Activated CD4-positive, CD25-positive, alpha-beta regulatory T cell (primary cell): ENCODE measurements around the gene TMEM150B.
"Not testable (repeated sequence)": the region's sequence is repeated elsewhere in the genome, so short reads cannot be mapped to it uniquely, and the experiment has no call there.

Experiments
- DNase-seq, 4 experiments: peaks; one replicate each; lab custom pipeline; 2025; lab: John Stamatoyannopoulos, UW

Gene TMEM150B

GRCh38 chr19:55339105-55339888 is 14.2 kb upstream of the TMEM150B start, which contains the start of gene KMT5C:
KMT5C (plus strand) TSS chr19:55339876; CDS start chr19:55341937, 2,061 bp downstream.
- peak; percentile 100 for DNase-seq

DNA sequence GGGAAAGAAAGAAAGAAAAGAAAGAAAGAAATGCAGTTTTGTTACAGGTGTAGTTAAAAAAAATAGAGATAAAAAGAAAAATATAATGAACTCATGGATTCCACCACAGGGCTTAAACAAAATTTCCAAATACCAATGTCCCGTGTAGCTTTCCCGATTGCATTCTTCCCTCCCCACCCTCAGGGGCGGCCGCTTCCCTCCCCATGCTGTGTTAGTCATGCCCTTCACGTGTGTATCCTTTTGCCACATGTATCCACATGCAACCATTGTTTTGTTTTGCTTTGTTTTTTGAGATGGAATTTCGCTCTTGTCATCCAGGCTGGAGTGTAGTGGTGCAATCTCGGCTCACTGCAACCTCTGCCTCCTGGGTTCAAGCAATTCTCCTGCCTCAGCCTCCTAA is 11.0 kb upstream of the TMEM150B start:
- no peak for DNase-seq

GRCh38 chr19:55333870-55334269 is 8.7 kb upstream of the TMEM150B start:
- DNase-seq: no peak

DNA sequence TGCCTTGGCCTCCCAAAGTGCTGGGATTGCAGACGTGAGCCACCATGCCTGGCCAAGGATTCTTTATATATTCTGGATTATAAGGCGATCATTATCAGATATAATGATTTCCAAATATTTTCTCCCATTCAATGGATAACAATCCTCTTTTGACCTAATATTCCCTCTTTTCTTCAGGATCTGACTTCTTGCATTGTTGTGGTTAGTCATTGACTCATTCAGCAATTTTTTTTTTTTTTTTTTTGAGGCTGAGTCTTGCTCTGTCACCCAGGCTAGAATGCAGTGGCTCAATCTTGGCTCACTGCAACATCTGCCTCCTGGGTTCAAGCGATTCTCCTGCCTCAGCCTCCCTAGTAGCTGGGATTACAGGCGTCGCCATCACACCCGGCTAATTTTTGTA is 4.7 kb upstream of the TMEM150B start:
- not testable (repeated sequence) for DNase-seq

DNA sequence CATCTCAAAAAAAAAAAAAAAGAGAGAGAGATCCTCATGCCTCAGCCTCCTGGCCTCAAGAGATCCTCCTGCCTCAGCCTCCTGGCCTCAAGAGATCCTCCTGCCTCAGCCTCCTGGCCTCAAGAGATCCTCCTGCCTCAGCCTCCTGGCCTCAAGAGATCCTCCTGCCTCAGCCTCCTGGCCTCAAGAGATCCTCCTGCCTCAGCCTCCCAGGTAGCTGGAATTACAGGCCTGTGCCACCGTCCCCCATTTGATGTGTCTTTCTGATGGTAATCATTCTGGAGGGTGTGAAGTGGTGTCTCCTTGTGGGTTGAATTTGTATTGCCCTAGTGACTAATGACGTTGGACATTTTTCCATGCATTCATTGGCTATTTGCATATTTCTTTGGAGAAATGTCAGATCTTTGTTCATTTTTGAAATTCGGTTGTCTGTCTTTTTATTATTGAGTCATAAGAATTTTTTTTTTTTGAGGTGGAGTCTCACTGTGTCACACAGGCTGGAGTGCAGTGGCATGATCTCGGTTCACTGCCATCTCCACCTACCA is 3.7 kb upstream of the TMEM150B start:
- DNase-seq: not testable (repeated sequence)

DNA sequence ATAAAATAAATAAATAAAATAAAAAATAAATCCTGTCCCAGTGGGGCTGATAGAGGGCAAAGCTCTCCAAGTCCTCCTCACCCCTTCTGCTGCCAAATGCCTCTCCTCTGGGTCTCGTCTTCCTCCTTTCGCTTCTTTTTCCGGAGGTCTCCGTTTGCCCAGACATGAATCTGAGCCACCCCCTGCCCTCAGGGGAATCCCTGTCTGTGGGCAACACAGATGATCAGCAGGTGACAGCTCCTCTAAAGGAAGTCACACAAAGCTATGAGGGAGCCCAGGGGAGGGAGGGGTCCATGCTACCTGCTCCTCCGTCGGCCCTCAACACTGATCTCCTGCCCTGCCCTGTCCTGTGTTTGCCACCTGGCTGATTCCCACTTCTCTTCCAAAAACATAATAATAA is 479 bp downstream of the TMEM150B start:
- no peak for DNase-seq

DNA sequence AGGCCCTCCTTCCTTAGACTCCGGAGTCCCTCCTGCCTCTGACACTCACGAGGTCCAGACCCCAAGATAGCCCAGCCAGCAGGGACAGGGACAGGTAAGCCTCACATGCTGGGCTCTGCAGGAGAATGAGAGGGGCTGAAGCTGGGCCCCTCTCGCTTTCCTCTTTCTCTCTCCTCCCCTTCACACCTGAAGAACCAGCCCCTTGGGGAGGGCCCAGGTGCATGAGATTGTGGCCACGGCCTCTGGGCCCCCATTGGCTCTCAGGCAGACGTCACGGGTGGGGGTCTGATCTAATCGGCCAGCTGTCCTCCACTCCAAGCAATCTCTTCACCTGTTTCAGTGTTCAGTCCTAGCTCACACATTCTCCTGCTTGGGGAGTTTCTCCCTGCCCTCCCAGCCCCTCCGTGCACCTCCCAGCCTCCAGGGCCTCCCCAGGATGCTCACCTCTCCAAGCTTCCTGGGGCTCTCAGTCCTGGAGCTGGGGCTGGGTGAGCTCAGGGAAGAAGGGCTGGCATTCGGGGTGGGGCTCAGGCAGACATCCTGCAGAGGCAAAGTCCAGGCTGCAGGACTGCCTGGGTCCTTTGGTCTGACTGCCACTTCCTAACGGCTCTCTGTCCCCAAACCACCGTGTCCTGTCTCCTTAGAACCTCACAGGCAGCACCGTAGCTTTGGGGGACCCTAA is 2.8 kb downstream of the TMEM150B start:
- DNase-seq: no peak

GRCh38 chr19:55321466-55322137 is 3.5 kb downstream of the TMEM150B start:
- DNase-seq: no peak

GRCh38 chr19:55320844-55321419 is 4.2 kb downstream of the TMEM150B start:
- no peak for DNase-seq

- no peak for DNase-seq
These were observed 5.4 kb downstream of the TMEM150B start for GRCh38 chr19:55319785-55320184.

DNA sequence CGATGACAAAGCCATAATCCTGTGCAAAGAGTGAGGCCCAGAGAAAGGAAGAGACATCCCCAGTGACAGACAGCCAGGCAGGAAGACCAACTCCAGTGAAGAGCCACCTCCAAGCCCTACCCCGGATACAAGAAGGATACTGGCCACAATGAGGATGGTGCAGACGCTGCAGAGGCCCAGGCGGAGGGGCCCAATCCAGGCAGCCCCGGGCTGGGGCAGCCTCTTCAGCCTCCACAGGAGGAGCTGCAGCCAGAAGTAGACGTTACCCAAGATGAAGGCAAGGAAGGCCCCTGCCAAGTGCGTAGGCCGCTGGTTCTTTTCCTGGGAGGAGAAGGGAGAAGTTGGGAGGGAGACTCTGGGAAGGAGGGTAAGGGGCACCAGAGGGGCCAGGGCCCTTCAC is 8.5 kb downstream of the TMEM150B start:
- no peak for DNase-seq

- no peak for DNase-seq
These were observed 9.1 kb downstream of the TMEM150B start for GRCh38 chr19:55315956-55316525.

DNA sequence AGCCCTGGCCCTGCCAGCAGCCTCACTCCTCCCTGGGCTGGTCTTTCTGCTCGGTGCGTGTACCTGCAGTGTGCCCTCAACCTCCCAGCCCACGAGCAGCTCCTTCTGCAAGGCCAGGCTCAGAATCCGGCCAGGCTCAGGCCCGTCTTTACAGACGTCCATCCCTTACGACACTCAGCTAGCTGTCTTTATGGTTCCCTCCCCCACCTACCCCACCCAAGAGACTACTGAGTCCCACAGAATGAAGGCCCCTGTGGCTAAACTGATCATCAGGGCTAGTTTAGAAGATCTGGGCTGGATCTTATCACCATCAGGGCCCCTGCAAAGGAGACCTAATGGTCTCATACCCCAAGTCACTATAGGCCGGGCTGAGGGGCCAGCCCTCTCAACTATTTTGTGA is 10.7 kb downstream of the TMEM150B start:
- DNase-seq: no peak

GRCh38 chr19:55312621-55313512 is 12.3 kb downstream of the TMEM150B start:
- DNase-seq: no peak

DNA sequence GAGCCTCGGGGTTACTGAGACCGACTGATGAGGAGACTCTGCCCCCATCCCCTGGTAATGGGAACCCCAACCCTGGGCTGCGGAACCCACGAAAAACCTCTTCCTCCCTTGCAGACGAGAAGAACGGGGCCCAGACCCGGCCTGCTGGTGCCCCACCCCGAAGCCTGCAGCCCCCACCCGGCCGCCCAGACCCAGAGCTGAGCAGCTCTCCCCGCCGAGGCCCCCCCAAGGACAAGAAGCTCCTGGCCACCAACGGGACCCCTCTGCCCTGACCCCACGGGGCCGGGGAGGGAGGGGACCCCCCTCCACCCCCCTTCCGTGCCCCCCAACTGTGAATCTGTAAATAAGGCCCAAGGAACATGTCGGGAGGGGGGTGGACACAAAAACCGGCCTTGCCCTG is 13.3 kb downstream of the TMEM150B start:
- DNase-seq: no peak

DNA sequence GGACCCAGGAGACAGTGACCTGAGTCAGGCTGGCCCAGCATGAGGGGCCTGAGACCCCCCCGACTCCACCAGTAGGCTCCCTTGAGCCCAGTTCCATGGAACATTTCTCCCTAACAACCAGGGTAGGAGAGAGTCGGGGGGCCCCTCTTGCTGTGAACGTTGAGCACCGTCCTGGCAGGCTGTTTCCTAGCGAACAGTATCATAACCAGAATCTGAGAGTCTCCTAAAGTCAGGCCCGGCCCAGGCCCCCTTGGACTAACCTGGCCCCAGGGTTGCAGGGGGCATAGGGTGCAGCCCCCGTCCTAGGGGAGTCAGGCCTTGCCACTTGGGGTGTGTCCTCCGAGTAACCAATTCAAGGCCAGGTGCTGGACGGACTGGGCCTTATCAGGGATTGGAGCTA is 13.7 kb downstream of the TMEM150B start:
- no peak for DNase-seq

GRCh38 chr19:55310498-55310897 is 14.6 kb downstream of the TMEM150B start:
- no peak for DNase-seq

DNA sequence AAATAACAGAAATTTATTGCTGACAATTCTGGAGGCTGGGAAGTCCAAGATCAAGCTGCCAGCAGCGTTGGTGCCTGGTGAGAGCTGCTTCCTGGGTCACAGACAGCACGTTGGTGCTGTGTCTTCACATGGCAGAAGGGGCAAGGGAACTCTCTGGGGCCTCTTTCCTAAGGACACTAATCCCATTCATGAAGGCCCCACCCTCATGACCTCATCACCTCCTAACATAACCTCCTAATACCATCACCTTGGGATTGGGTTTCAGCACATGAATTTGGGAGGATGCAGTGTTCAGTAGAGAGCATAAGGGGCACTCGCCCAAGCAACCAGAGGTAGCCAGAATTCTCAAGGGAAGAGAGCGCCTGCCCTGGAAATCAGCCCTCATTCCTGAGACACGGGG is 15.7 kb downstream of the TMEM150B start:
- DNase-seq: no peak

GRCh38 chr19:55308281-55308680 is 16.9 kb downstream of the TMEM150B start:
- DNase-seq: no peak

DNA sequence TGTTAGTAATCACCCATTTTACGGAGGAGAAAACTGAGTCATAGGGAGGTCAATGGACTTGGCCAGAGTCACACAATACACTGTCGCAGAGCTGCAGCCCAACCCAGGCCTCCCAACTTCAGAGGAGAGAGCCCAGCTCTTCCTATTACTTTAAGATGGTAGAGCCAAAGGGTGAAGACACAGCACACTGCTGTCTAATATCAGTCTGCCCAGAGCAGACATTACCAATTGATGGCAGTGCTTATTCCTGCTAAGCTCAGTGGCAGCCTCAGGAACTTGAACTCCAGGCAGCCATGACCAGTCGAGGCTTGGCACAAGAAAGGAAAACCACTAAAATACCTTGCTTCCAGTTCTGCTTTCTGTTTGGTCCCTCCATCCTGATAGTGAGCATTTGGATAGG is 18.4 kb downstream of the TMEM150B start:
- no peak for DNase-seq
